ENCODE results near the gene DNAJC16. TPM values are rescaled to one million over a fixed set of nuclear protein-coding genes. Genes with fewer than 3 reads are reported as not detected.
A peak's percentile ranks its signal among the peaks of the same experiment; 100 is the strongest.

DNAJC16 gene
- polyA plus RNA-seq (2013, experiment 1 of 2), result 12.3 TPM
- polyA plus RNA-seq (2013, experiment 2 of 2), result 12.0 TPM

- Histone ChIP-seq H4K91ac (ENCODE audit: low read length) (peak within 1 kb of the TSS; percentile 78), H3K4ac (ENCODE audit: low read depth in 1 of 2, low read length in 2 of 2) (peak within 1 kb of the TSS in 1 of 2 experiments; percentile 67), H2BK15ac (ENCODE audit: low read depth, poor library complexity, severe bottlenecking) (no peak within 1 kb of the TSS), H3K36me3 (ENCODE audit: control insufficient read depth in 1 of 2, insufficient read depth in 2 of 2, low read depth in 1 of 2, low read length in 2 of 2) (peaks cover 4 to 22% of the 10 kb centered on the region in 2 experiments), H3K14ac (ENCODE audit: low read length in 2 of 2) (peak within 1 kb of the TSS in 1 of 2 experiments; percentile 62), H3K79me1 (replicated peaks; ENCODE audit: low read length, poor library complexity, severe bottlenecking) (peaks cover 15% of the 10 kb centered on the region), H3K27me3 (ENCODE audit: control insufficient read depth in 1 of 2, insufficient read depth in 1 of 2, low read length in 2 of 2) (no peaks in the 10 kb centered on the region), H3K4me1 (ENCODE audit: control insufficient read depth, insufficient read depth, low read depth, low read length) (peaks cover 6% of the 10 kb centered on the region), H2BK12ac (ENCODE audit: low read length in 2 of 2) (peak within 1 kb of the TSS in 1 of 2 experiments; percentile 39), H4K8ac (ENCODE audit: low read length) (peak within 1 kb of the TSS; percentile 89), H3K4me2 (ENCODE audit: low read length, poor library complexity, severe bottlenecking) (peak within 1 kb of the TSS; percentile 98), H2BK5ac (ENCODE audit: low read depth, low read length, poor library complexity, severe bottlenecking) (peak within 1 kb of the TSS; percentile 49), H2AK5ac (ENCODE audit: low read length, severe bottlenecking) (peak within 1 kb of the TSS; percentile 31), H3K9me3 (ENCODE audit: control insufficient read depth, low read length) (no peaks in the 10 kb centered on the region), H3K9ac (ENCODE audit: low read length) (peak within 1 kb of the TSS; percentile 97), H3K18ac (ENCODE audit: low read depth in 1 of 2, low read length in 2 of 2) (peak within 1 kb of the TSS; percentile 64 to 80), H3K4me3 (ENCODE audit: insufficient read depth in 1 of 2, low read depth in 1 of 2, low read length in 2 of 2) (peak within 1 kb of the TSS; percentile 84 to 98), H2BK120ac (ENCODE audit: low read depth, low read length) (peak within 1 kb of the TSS; percentile 83), H2AFZ (ENCODE audit: low read depth, low read length) (peak within 1 kb of the TSS; percentile 83), H3K23ac (ENCODE audit: low read length in 2 of 2) (no peak within 1 kb of the TSS), H3K27ac (ENCODE audit: low read length, poor library complexity, severe bottlenecking) (peak within 1 kb of the TSS; percentile 84)
- peak; percentile 100 for DNase-seq
- WGBS, result under 1% methylated on average over 62 of the region's 65 CpGs
Measured at GRCh38 chr1:15526490-15527339, at the start of gene DNAJC16. Gene DNAJC16 (plus strand): TSS chr1:15526848. CDS start chr1:15529106, 2,258 bp downstream.

DNA sequence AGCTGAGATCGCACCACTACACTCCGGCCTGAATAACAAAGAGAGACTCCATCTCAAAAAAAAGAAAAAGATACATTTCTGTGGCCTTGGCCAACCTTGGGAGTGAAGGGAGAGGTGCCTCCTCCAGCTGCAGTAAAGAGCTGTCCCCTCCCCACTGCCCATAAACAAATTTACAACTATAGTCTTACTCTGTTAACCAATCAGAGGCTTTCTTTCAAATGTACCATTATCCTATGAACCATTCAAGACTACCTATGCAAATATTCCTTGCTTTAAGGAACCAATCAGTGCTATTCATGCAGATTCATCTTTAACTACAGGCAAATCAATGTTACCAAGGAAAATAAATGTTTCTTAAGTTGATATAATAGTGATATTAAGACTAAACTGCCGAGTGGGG, 49.7 kb upstream of the DNAJC16 start:
- WGBS, result 96% methylated on average over 3 of the region's 3 CpGs
- H2BK5ac ChIP-seq (ENCODE audit: low read depth, low read length, poor library complexity, severe bottlenecking), result no peak overlapping the region
- no peak for DNase-seq

DNA sequence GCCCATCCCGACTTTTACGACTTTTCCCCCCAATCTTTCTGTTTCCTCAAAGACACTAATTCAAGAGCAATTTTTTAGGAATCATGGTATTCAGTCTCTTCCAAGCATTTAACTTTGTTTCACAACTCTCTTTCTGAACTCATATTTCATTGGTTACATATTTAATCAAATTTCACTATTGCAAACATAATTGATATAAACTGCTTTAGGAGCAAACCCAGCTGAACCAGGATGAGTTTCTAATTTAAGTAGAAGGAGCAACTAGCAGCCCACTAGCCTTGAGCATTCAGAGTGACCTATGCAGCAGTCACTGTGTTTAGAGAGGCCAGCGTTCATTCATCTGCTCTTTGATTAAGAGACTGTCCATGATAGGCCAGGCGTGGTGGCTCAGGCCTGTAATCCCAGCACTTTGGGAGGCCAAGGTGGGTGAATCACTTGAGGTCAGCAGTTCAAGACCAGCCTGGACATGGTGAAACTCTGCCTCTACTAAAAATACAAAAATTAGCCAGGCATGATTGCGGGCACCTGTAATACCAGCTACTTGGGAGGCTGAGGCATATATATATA, 48.9 kb upstream of the DNAJC16 start:
- H3K4me2 ChIP-seq (ENCODE audit: low read length, poor library complexity, severe bottlenecking), result no peak overlapping the region
- H4K91ac ChIP-seq (ENCODE audit: low read length), result no peak overlapping the region
- H2BK12ac ChIP-seq (ENCODE audit: low read length in 2 of 2), result no peak overlapping the region
- WGBS, result 85% methylated on average over 4 of the region's 5 CpGs
- no peak overlapping the region for H3K18ac ChIP-seq (ENCODE audit: low read depth in 1 of 2, low read length in 2 of 2)
- no peaks in the 10 kb centered on the region for H3K9me3 ChIP-seq (ENCODE audit: control insufficient read depth, low read length)
- H2BK5ac ChIP-seq (ENCODE audit: low read depth, low read length, poor library complexity, severe bottlenecking), result no peak overlapping the region
- DNase-seq, result no peak
- no peak overlapping the region for H2AFZ ChIP-seq (ENCODE audit: low read depth, low read length)
- H3K27me3 ChIP-seq (ENCODE audit: control insufficient read depth in 1 of 2, insufficient read depth in 1 of 2, low read length in 2 of 2), result no peaks in the 10 kb centered on the region
- no peak overlapping the region for H4K8ac ChIP-seq (ENCODE audit: low read length)
- H2BK15ac ChIP-seq (ENCODE audit: low read depth, poor library complexity, severe bottlenecking), result no peak overlapping the region
- H3K9ac ChIP-seq (ENCODE audit: low read length), result no peak overlapping the region
- no peak overlapping the region for H3K23ac ChIP-seq (ENCODE audit: low read length in 2 of 2)
- no peak overlapping the region for H3K27ac ChIP-seq (ENCODE audit: low read length, poor library complexity, severe bottlenecking)
- H2BK120ac ChIP-seq (ENCODE audit: low read depth, low read length), result no peak overlapping the region
- H3K4me1 ChIP-seq (ENCODE audit: control insufficient read depth, insufficient read depth, low read depth, low read length), result no peaks in the 10 kb centered on the region
- no peak overlapping the region for H3K14ac ChIP-seq (ENCODE audit: low read length in 2 of 2)
- no peak overlapping the region for H2AK5ac ChIP-seq (ENCODE audit: low read length, severe bottlenecking)
- H3K4me3 ChIP-seq (ENCODE audit: insufficient read depth in 1 of 2, low read depth in 1 of 2, low read length in 2 of 2), result no peak overlapping the region
- no peak overlapping the region for H3K4ac ChIP-seq (ENCODE audit: low read depth in 1 of 2, low read length in 2 of 2)
- H3K79me1 ChIP-seq (replicated peaks; ENCODE audit: low read length, poor library complexity, severe bottlenecking), result no peaks in the 10 kb centered on the region
- H3K36me3 ChIP-seq (ENCODE audit: control insufficient read depth in 1 of 2, insufficient read depth in 2 of 2, low read depth in 1 of 2, low read length in 2 of 2), result peaks cover 0 to 3% of the 10 kb centered on the region in 2 experiments

More for the DNA sequence above, 49.7 kb upstream of the DNAJC16 start:
- H3K4ac ChIP-seq (ENCODE audit: low read depth in 1 of 2, low read length in 2 of 2), result no peak overlapping the region
- H3K4me3 ChIP-seq (ENCODE audit: insufficient read depth in 1 of 2, low read depth in 1 of 2, low read length in 2 of 2), result no peak overlapping the region
- H2BK15ac ChIP-seq (ENCODE audit: low read depth, poor library complexity, severe bottlenecking), result no peak overlapping the region
- no peaks in the 10 kb centered on the region for H3K79me1 ChIP-seq (replicated peaks; ENCODE audit: low read length, poor library complexity, severe bottlenecking)
- no peaks in the 10 kb centered on the region for H3K9me3 ChIP-seq (ENCODE audit: control insufficient read depth, low read length)
- no peak overlapping the region for H2BK120ac ChIP-seq (ENCODE audit: low read depth, low read length)
- no peaks in the 10 kb centered on the region for H3K4me1 ChIP-seq (ENCODE audit: control insufficient read depth, insufficient read depth, low read depth, low read length)
- no peak overlapping the region for H2BK12ac ChIP-seq (ENCODE audit: low read length in 2 of 2)
- no peak overlapping the region for H3K23ac ChIP-seq (ENCODE audit: low read length in 2 of 2)
- no peak overlapping the region for H4K8ac ChIP-seq (ENCODE audit: low read length)
- no peaks in the 10 kb centered on the region for H3K36me3 ChIP-seq (ENCODE audit: control insufficient read depth in 1 of 2, insufficient read depth in 2 of 2, low read depth in 1 of 2, low read length in 2 of 2)
- H3K4me2 ChIP-seq (ENCODE audit: low read length, poor library complexity, severe bottlenecking), result no peak overlapping the region
- no peak overlapping the region for H3K27ac ChIP-seq (ENCODE audit: low read length, poor library complexity, severe bottlenecking)
- H3K14ac ChIP-seq (ENCODE audit: low read length in 2 of 2), result no peak overlapping the region
- H3K18ac ChIP-seq (ENCODE audit: low read depth in 1 of 2, low read length in 2 of 2), result no peak overlapping the region
- no peaks in the 10 kb centered on the region for H3K27me3 ChIP-seq (ENCODE audit: control insufficient read depth in 1 of 2, insufficient read depth in 1 of 2, low read length in 2 of 2)
- no peak overlapping the region for H4K91ac ChIP-seq (ENCODE audit: low read length)
- no peak overlapping the region for H3K9ac ChIP-seq (ENCODE audit: low read length)
- no peak overlapping the region for H2AFZ ChIP-seq (ENCODE audit: low read depth, low read length)
- no peak overlapping the region for H2AK5ac ChIP-seq (ENCODE audit: low read length, severe bottlenecking)

DNA sequence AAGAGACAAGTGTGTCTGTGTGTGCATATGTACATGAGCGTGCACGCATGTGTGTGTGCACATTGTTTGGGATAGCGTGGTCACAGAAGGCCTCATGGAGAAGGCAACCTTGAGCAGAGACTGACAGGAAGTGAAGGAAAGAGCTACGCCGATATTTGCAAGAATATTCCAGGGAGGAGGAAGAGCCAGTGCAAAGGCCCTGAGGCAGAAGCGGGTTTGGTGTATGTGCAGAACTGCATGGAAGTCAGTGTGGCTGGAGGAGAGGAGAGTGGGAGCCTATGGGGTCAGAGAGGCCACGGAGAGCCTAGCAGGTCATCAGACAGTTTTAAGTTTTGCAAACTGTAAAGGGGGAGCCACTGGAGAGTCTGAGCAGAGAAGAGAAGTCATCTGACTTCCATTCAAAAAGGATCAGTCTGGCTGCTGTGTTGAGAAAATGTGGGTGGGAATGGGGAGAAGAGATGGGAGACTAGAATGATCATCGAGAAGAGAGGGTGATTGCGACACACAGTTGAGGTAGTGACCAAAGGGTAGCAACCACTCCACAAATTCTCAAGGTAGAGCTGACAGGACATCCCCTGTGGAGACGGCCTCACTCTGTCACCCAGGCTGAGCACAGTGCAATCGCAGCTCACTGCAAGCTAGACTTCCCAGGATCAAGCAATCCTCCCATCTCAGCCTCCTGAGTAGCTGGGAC, 46.8 kb upstream of the DNAJC16 start:
- no peak overlapping the region for H2BK5ac ChIP-seq (ENCODE audit: low read depth, low read length, poor library complexity, severe bottlenecking)
- H2BK120ac ChIP-seq (ENCODE audit: low read depth, low read length), result no peak overlapping the region
- no peak overlapping the region for H3K4ac ChIP-seq (ENCODE audit: low read depth in 1 of 2, low read length in 2 of 2)
- H3K9me3 ChIP-seq (ENCODE audit: control insufficient read depth, low read length), result no peaks in the 10 kb centered on the region
- H3K27ac ChIP-seq (ENCODE audit: low read length, poor library complexity, severe bottlenecking), result no peak overlapping the region
- H3K18ac ChIP-seq (ENCODE audit: low read depth in 1 of 2, low read length in 2 of 2), result no peak overlapping the region
- no peaks in the 10 kb centered on the region for H3K79me1 ChIP-seq (replicated peaks; ENCODE audit: low read length, poor library complexity, severe bottlenecking)
- H3K14ac ChIP-seq (ENCODE audit: low read length in 2 of 2), result no peak overlapping the region
- no peak overlapping the region for H2AK5ac ChIP-seq (ENCODE audit: low read length, severe bottlenecking)
- H3K4me3 ChIP-seq (ENCODE audit: insufficient read depth in 1 of 2, low read depth in 1 of 2, low read length in 2 of 2), result no peak overlapping the region
- H2BK15ac ChIP-seq (ENCODE audit: low read depth, poor library complexity, severe bottlenecking), result no peak overlapping the region
- no peak overlapping the region for H4K91ac ChIP-seq (ENCODE audit: low read length)
- 93% methylated on average over 10 of the region's 11 CpGs for WGBS
- no peak overlapping the region for H2AFZ ChIP-seq (ENCODE audit: low read depth, low read length)
- no peak overlapping the region for H3K4me2 ChIP-seq (ENCODE audit: low read length, poor library complexity, severe bottlenecking)
- no peaks in the 10 kb centered on the region for H3K4me1 ChIP-seq (ENCODE audit: control insufficient read depth, insufficient read depth, low read depth, low read length)
- DNase-seq, result no peak
- no peaks in the 10 kb centered on the region for H3K27me3 ChIP-seq (ENCODE audit: control insufficient read depth in 1 of 2, insufficient read depth in 1 of 2, low read length in 2 of 2)
- H4K8ac ChIP-seq (ENCODE audit: low read length), result no peak overlapping the region
- H2BK12ac ChIP-seq (ENCODE audit: low read length in 2 of 2), result no peak overlapping the region
- no peak overlapping the region for H3K9ac ChIP-seq (ENCODE audit: low read length)
- peaks cover 0 to 3% of the 10 kb centered on the region in 2 experiments for H3K36me3 ChIP-seq (ENCODE audit: control insufficient read depth in 1 of 2, insufficient read depth in 2 of 2, low read depth in 1 of 2, low read length in 2 of 2)
- no peak overlapping the region for H3K23ac ChIP-seq (ENCODE audit: low read length in 2 of 2)

Data from mesenchymal stem cell (in vitro differentiated cells and primary cell).